Mammary epithelial cell (primary cell): ENCODE data around the gene GSX2.

Source experiments
- CTCF ChIP-seq, 2 donors: IDR thresholded peaks in 1 of 2; conservative IDR thresholded peaks in 1 of 2; 2 replicates each; pipeline ENCODE4 v1.5.1; 2011 to 2012; ENCODE audit warnings: inconsistent platforms in 2 of 2, low read length in 2 of 2, mild to moderate bottlenecking in 2 of 2, control low read depth in 1 of 2, low read depth in 1 of 2; ENCODE audit not compliant: insufficient read depth in 1 of 2; ENCODE audit errors: extremely low read depth in 1 of 2
- EZH2 ChIP-seq: IDR thresholded peaks from 2 replicates; pipeline ENCODE4 v1.6.1; 2012; ENCODE audit warnings: low read length, inconsistent platforms, borderline replicate concordance

- TF ChIP-seq CTCF (conservative IDR thresholded peaks at IDR 0.05 in 1 of 2, IDR thresholded peaks at IDR 0.05 in 1 of 2; ENCODE audit: extremely low read depth in 1 of 2, insufficient read depth in 1 of 2, low read depth in 1 of 2, low read length in 2 of 2), result no peak
- TF ChIP-seq EZH2, result no peak
Observed at GRCh38 chr4:54120518-54120917, 20.6 kb downstream of the GSX2 start.
